HCT116 (cell line): ENCODE data around the gene ZDHHC18. TPM values are rescaled to one million over a fixed set of nuclear protein-coding genes. Genes with fewer than 3 reads are reported as not detected.

Experiments
- ATAC-seq: fragments of 200-7000 bp; cut with Tn5 transposase; 2 replicates; pipeline ENCODE4 v1.9.1; 2020; ENCODE audit warnings: mild to moderate bottlenecking, moderate library complexity
- BruUV-seq: library from RNA; stranded (reverse); fragments of 400-500 nt; replicated peaks from 2 replicates; lab custom pipeline; 2021; lab: Mats Ljungman, UMichigan
- CTCF ChIA-PET: fragments of 300-600 bp; sonication (Branson Sonifier 250); formaldehyde crosslinking; loops from one replicate; lab custom pipeline; 2021; ENCODE audit warnings: antibody characterized with exemption; lab: Charles Lee
- POLR2A ChIA-PET: fragments of 300-600, 350-600 bp; sonication (Branson Sonifier 250); formaldehyde crosslinking; loops from one replicate; lab custom pipeline; 2021; ENCODE audit warnings: antibody characterized with exemption; lab: Charles Lee
- RAD21 ChIA-PET, 2 experiments: fragments of 300-600 bp; sonication (Branson Sonifier 250); formaldehyde crosslinking; loops; one replicate each; lab custom pipeline; 2023; ENCODE audit warnings: low total read pairs in 2 of 2; ENCODE audit not compliant: uncharacterized antibody in 2 of 2, unreplicated experiment in 2 of 2, low non-redundant PET in 1 of 2; lab: Charles Lee
- DNase-seq: peaks from one replicate; pipeline ENCODE4 v3.0.0-alpha.2; 2010; ENCODE audit warnings: low read depth, low spot score
- H2AFZ ChIP-seq: fragments of 200-600 bp; shearing (Covaris generic), sonication (generic); 2 replicates; pipeline ENCODE4 v1.6.1; 2017; ENCODE audit warnings: low read depth, mixed run types, mixed read lengths, antibody characterized with exemption, low read length; ENCODE audit not compliant: poor library complexity, severe bottlenecking
- H3K27ac ChIP-seq: 2 replicates; pipeline ENCODE4 v1.5.1; 2012; ENCODE audit warnings: low read depth, low read length
- H3K27me3 ChIP-seq: fragments of 200-600 bp; sonication (generic); 2 replicates; pipeline ENCODE4 v1.6.1; 2016; ENCODE audit warnings: mixed run types, low read length, mixed read lengths; ENCODE audit not compliant: insufficient read depth
- H3K36me3 ChIP-seq, 2 experiments: fragments of 200-500 bp in 1 of 2; fragments of 200-600 bp in 1 of 2; sonication (Bioruptor generic) in 1 of 2; sonication (generic) in 1 of 2; 2 replicates each; pipeline versions ENCODE4 v1.5.1 to v1.6.1; 2014 to 2016; ENCODE audit warnings: low read length in 2 of 2, inconsistent platforms in 1 of 2, mixed read lengths in 1 of 2, mixed run types in 1 of 2; ENCODE audit not compliant: insufficient read depth in 2 of 2, control insufficient read depth in 1 of 2
- H3K4me1 ChIP-seq, 2 experiments: fragments of 200-600 bp in 1 of 2; sonication (generic) in 1 of 2; 2 replicates each; pipeline versions ENCODE4 v1.5.1 to v1.6.1; 2012 to 2017; ENCODE audit warnings: low read length in 2 of 2, inconsistent platforms in 1 of 2, mild to moderate bottlenecking in 1 of 2, mixed read lengths in 1 of 2, mixed run types in 1 of 2, moderate library complexity in 1 of 2; ENCODE audit not compliant: insufficient read depth in 2 of 2, control insufficient read depth in 1 of 2
- H3K4me2 ChIP-seq: fragments of 200-600 bp; sonication (generic); 2 replicates; pipeline ENCODE4 v1.6.1; 2017; ENCODE audit warnings: mixed run types, low read length, mixed read lengths
- H3K4me3 ChIP-seq, 2 experiments: fragments of 200-600 bp in 1 of 2; sonication (generic) in 1 of 2; replicated peaks in 1 of 2; 2 replicates each; pipeline ENCODE4 v1.5.1; 2011 to 2016; ENCODE audit warnings: low read length in 2 of 2, control low read depth in 1 of 2, low read depth in 1 of 2, mild to moderate bottlenecking in 1 of 2, mixed read lengths in 1 of 2, mixed run types in 1 of 2
- H3K79me2 ChIP-seq: fragments of 200-600 bp; sonication (generic); 2 replicates; pipeline ENCODE4 v1.6.1; 2017; ENCODE audit warnings: mild to moderate bottlenecking, mixed run types, low read length, moderate library complexity, mixed read lengths; ENCODE audit not compliant: insufficient read depth
- H3K9ac ChIP-seq: fragments of 200-600 bp; sonication (generic); 2 replicates; pipeline ENCODE4 v1.6.1; 2016; ENCODE audit warnings: low read length, mixed read lengths
- H3K9me2 ChIP-seq: fragments of 200-600 bp; sonication (generic), shearing (Covaris generic); 2 replicates; pipeline ENCODE4 v1.6.1; 2017; ENCODE audit warnings: mixed run types, mild to moderate bottlenecking, moderate library complexity; ENCODE audit not compliant: insufficient read depth
- H3K9me3 ChIP-seq, 2 experiments: fragments of 200-500 bp in 1 of 2; fragments of 200-600 bp in 1 of 2; sonication (Bioruptor generic) in 1 of 2; sonication (generic) in 1 of 2; 2 replicates each; pipeline ENCODE4 v1.6.1; 2014 to 2017; ENCODE audit warnings: low read length in 2 of 2, mixed read lengths in 2 of 2, inconsistent platforms in 1 of 2, low read depth in 1 of 2, mild to moderate bottlenecking in 1 of 2, mixed run types in 1 of 2, moderate library complexity in 1 of 2; ENCODE audit not compliant: control insufficient read depth in 1 of 2, insufficient read depth in 1 of 2
- H4K20me1 ChIP-seq: fragments of 200-600 bp; sonication (generic), shearing (Covaris generic); 2 replicates; pipeline ENCODE4 v1.6.1; 2017; ENCODE audit warnings: mixed run types, mild to moderate bottlenecking, moderate library complexity; ENCODE audit not compliant: insufficient read depth
- CBX3 ChIP-seq: IDR thresholded peaks from 2 replicates; pipeline ENCODE4 v1.6.1; 2012; ENCODE audit warnings: low read depth
- CEBPB ChIP-seq: IDR thresholded peaks from 2 replicates; pipeline ENCODE4 v1.6.1; 2012; ENCODE audit warnings: low read depth
- EGR1 ChIP-seq: IDR thresholded peaks from 2 replicates; pipeline ENCODE4 v1.6.1; 2012; ENCODE audit warnings: low read depth
- ELF1 ChIP-seq: IDR thresholded peaks from 2 replicates; pipeline ENCODE4 v1.6.1; 2012; ENCODE audit warnings: low read depth, borderline replicate concordance
- EZH2 ChIP-seq: fragments of 200-600 bp; sonication (generic); IDR thresholded peaks from 2 replicates; pipeline ENCODE4 v1.6.1; 2017; ENCODE audit warnings: antibody characterized with exemption, mixed run types
- EZH2phosphoT487 ChIP-seq: fragments of 200-600 bp; IDR thresholded peaks from 2 replicates; pipeline ENCODE4 v1.6.1; 2018; ENCODE audit warnings: antibody characterized with exemption, borderline replicate concordance
- REST ChIP-seq: IDR thresholded peaks from 2 replicates; pipeline ENCODE4 v1.6.1; 2012; ENCODE audit warnings: low read depth
- SIN3A ChIP-seq: IDR thresholded peaks from 2 replicates; pipeline ENCODE4 v1.6.1; 2012; ENCODE audit warnings: low read depth
- TCF7L2 ChIP-seq: IDR thresholded peaks from 2 replicates; pipeline ENCODE4 v1.7.0; 2011; ENCODE audit warnings: borderline replicate concordance, inconsistent platforms; ENCODE audit not compliant: insufficient read depth, insufficient read length; ENCODE audit errors: extremely low read depth
- intact Hi-C: fragments of 100-400 bp; cut with micrococcal nuclease; formaldehyde crosslinking; loops from 2 replicates; pipeline ENCODE4 v1.10.0; 2022
- total RNA-seq: library from RNA; stranded (reverse); gene quantifications from one replicate; pipeline ENCODE4 v1.2.1, GENCODE V29; 2021; ENCODE audit not compliant: unreplicated experiment

Gene ZDHHC18
- total RNA-seq, 1 experiment from 2014 or later = 24.4 TPM

GRCh38 chr1:26790551-26790953 lies 35.9 kb upstream of the ZDHHC18 start:
- Histone ChIP-seq H3K27ac (no peak overlapping the region), H3K9me2 (no peaks in the 10 kb centered on the region), H3K27me3 (no peaks in the 10 kb centered on the region), H2AFZ (no peak overlapping the region), H3K4me1 (peaks cover 13 to 35% of the 10 kb centered on the region in 2 experiments), H3K9ac (no peak overlapping the region), H3K79me2 (no peaks in the 10 kb centered on the region), H3K4me2 (no peak overlapping the region), H3K36me3 (0 out of 4 replicates have a peak, but pooled peaks cover 0 to 4% of the 10 kb centered on the region in 2 experiments), H3K4me3 (no peak overlapping the region), H4K20me1 (no peaks in the 10 kb centered on the region), H3K9me3 (no peaks in the 10 kb centered on the region)
- TF ChIP-seq CEBPB (no peak), CBX3 (no peak), ELF1 (no peak), SIN3A (no peak), TCF7L2 (no peak), EZH2 (no peak), EGR1 (no peak), REST (no peak), EZH2phosphoT487 (no peak)
- intact Hi-C loops = no loop called here
- DNase-seq = no peak
- RAD21 ChIA-PET = interaction anchor here in 1 of 2 experiments (2.5 kb wide), 1 partner anchor 187 kb away, joined by 15 read pairs; no protein-coding TSS in a partner anchor
- BruUV-seq = no TSS peak
- CTCF ChIA-PET = interaction anchor here (0.6 to 5.3 kb wide), 6 partner anchors 19 to 253 kb away, joined by 3 to 117 read pairs (median 17); no protein-coding TSS in a partner anchor
- no peak for ATAC-seq
- POLR2A ChIA-PET = interaction anchor here (0.9 kb wide), 1 partner anchor 10 kb away, joined by 3 read pairs; no protein-coding TSS in a partner anchor
